Type B pancreatic cell (in vitro differentiated cells): Measurements from ENCODE around the gene KRT80. TPM values are rescaled to one million over a fixed set of nuclear protein-coding genes. Genes with fewer than 3 reads are reported as not detected.

Experiments
- DNase-seq: peaks from one replicate; pipeline ENCODE4 v3.0.0; 2021; ENCODE audit warnings: mixed read lengths; ENCODE audit not compliant: unreplicated experiment; ENCODE audit errors: extremely low spot score
- H3K27ac Mint-ChIP-seq: 2 replicates; pipeline ENCODE4 v1.8.0; 2021; ENCODE audit warnings: mild to moderate bottlenecking, mixed read lengths
- H3K27me3 Mint-ChIP-seq: 2 replicates; pipeline ENCODE4 v1.8.0; 2021; ENCODE audit warnings: mixed read lengths
- H3K36me3 Mint-ChIP-seq: 2 replicates; pipeline ENCODE4 v1.8.0; 2021; ENCODE audit warnings: mixed read lengths
- H3K4me1 Mint-ChIP-seq: one replicate; pipeline ENCODE4 v1.8.0; 2021; ENCODE audit warnings: mixed read lengths; ENCODE audit not compliant: unreplicated experiment
- H3K4me3 Mint-ChIP-seq: 2 replicates; pipeline ENCODE4 v1.8.0; 2021; ENCODE audit warnings: mild to moderate bottlenecking, mixed read lengths
- H3K9me3 Mint-ChIP-seq: 2 replicates; pipeline ENCODE4 v1.8.0; 2021; ENCODE audit warnings: mixed read lengths
- CTCF ChIP-seq: fragments of 200-600 bp; sonication (generic); conservative IDR thresholded peaks from 2 replicates; pipeline ENCODE4 v1.5.0; 2021; ENCODE audit warnings: antibody characterized with exemption, mild to moderate bottlenecking
- total RNA-seq: library from RNA; stranded (reverse); gene quantifications from 2 replicates; pipeline ENCODE4 v1.2.1, GENCODE V29; 2021; ENCODE audit warnings: low replicate concordance

The KRT80 gene
- total RNA-seq, 1 donor from 2014 or later, result 23.1 TPM

- Mint-ChIP-seq H3K4me1 (peaks cover 11% of the 10 kb centered on the region), H3K36me3 (no peaks in the 10 kb centered on the region), H3K27ac (no peak overlapping the region), H3K27me3 (peaks cover 10% of the 10 kb centered on the region), H3K9me3 (no peaks in the 10 kb centered on the region), H3K4me3 (no peak overlapping the region)
- peak; percentile 71 for TF ChIP-seq CTCF
- no peak for DNase-seq
Measured at GRCh38 chr12:52221912-52222457, 30.2 kb upstream of the KRT80 start.

- DNase-seq, result no peak
- H3K4me3 Mint-ChIP-seq, result no peak overlapping the region
- TF ChIP-seq CTCF, result no peak
- no peak overlapping the region for H3K27ac Mint-ChIP-seq
- H3K27me3 Mint-ChIP-seq, result peaks cover 10% of the 10 kb centered on the region
- H3K9me3 Mint-ChIP-seq, result no peaks in the 10 kb centered on the region
- no peaks in the 10 kb centered on the region for H3K36me3 Mint-ChIP-seq
- H3K4me1 Mint-ChIP-seq, result peaks cover 16% of the 10 kb centered on the region
Measured at GRCh38 chr12:52221070-52221781, 29.4 kb upstream of the KRT80 start.

- Mint-ChIP-seq H3K9me3 (no peaks in the 10 kb centered on the region), H3K27me3 (peaks cover 10% of the 10 kb centered on the region), H3K4me3 (no peak overlapping the region), H3K27ac (no peak overlapping the region), H3K4me1 (peaks cover 20% of the 10 kb centered on the region), H3K36me3 (no peaks in the 10 kb centered on the region)
- no peak for DNase-seq
- TF ChIP-seq CTCF, result no peak
Measured at GRCh38 chr12:52220477-52220876, 28.7 kb upstream of the KRT80 start.

- Mint-ChIP-seq H3K9me3 (no peaks in the 10 kb centered on the region), H3K4me3 (no peak overlapping the region), H3K36me3 (no peaks in the 10 kb centered on the region), H3K27ac (peak overlapping the region; percentile 93), H3K27me3 (peaks cover 9% of the 10 kb centered on the region), H3K4me1 (peaks cover 28% of the 10 kb centered on the region)
- TF ChIP-seq CTCF, result no peak
- no peak for DNase-seq
Measured at GRCh38 chr12:52218001-52218400, 26.2 kb upstream of the KRT80 start.

- Mint-ChIP-seq H3K9me3 (no peaks in the 10 kb centered on the region), H3K27me3 (peaks cover 9% of the 10 kb centered on the region), H3K36me3 (no peaks in the 10 kb centered on the region), H3K4me3 (peak overlapping the region; percentile 64), H3K4me1 (peaks cover 28% of the 10 kb centered on the region), H3K27ac (peak overlapping the region; percentile 93)
- TF ChIP-seq CTCF, result no peak
- no peak for DNase-seq
Measured at GRCh38 chr12:52217223-52217622, 25.4 kb upstream of the KRT80 start.
